SKM-1 (cell line): ENCODE results near the gene ZACN.

Source experiments
- DNase-seq: peaks from one replicate; lab custom pipeline; 2025; ENCODE audit not compliant: unreplicated experiment; lab: John Stamatoyannopoulos, UW

The ZACN gene

GRCh38 chr17:76081295-76082210 is 2.6 kb downstream of the ZACN start:
- DNase-seq = no peak

- no peak for DNase-seq
These were observed 3.6 kb downstream of the ZACN start for GRCh38 chr17:76082326-76083251.

GRCh38 chr17:76083536-76084182 is 4.7 kb downstream of the ZACN start:
- DNase-seq = no peak

- no peak for DNase-seq
These were observed 6.2 kb downstream of the ZACN start for GRCh38 chr17:76085066-76085730.

GRCh38 chr17:76085731-76086366 is 6.9 kb downstream of the ZACN start:
- no peak for DNase-seq

- DNase-seq = no peak
These were observed 7.4 kb downstream of the ZACN start for GRCh38 chr17:76086384-76086783.

- no peak for DNase-seq
These were observed 8.5 kb downstream of the ZACN start for GRCh38 chr17:76087531-76087930.

GRCh38 chr17:76088041-76088867 is 9.3 kb downstream of the ZACN start:
- DNase-seq = no peak

GRCh38 chr17:76088868-76089576 is 10.0 kb downstream of the ZACN start:
- no peak for DNase-seq

GRCh38 chr17:76089680-76090516 is 10.9 kb downstream of the ZACN start:
- no peak for DNase-seq

- DNase-seq = no peak
These were observed 11.6 kb downstream of the ZACN start for GRCh38 chr17:76090517-76091129.

- DNase-seq = no peak
These were observed 12.7 kb downstream of the ZACN start for GRCh38 chr17:76091526-76092286.

GRCh38 chr17:76092526-76093413 is 13.8 kb downstream of the ZACN start:
- DNase-seq = no peak

- no peak for DNase-seq
These were observed 15.1 kb downstream of the ZACN start for GRCh38 chr17:76094046-76094445.

GRCh38 chr17:76095943-76096342 is 17.0 kb downstream of the ZACN start:
- no peak for DNase-seq
